ENCODE measurements around the gene PREP.
"Not testable (repeated sequence)": the region's sequence is repeated elsewhere in the genome, so short reads cannot be mapped to it uniquely, and the experiment has no call there.

PREP gene

GRCh38 chr6:105338350-105338983, 64.4 kb downstream of the PREP start:
- DNase-seq = not testable (repeated sequence)

- DNase-seq = no peak
These were observed 65.9 kb downstream of the PREP start for GRCh38 chr6:105336986-105337385.

- no peak for DNase-seq
These were observed 70.3 kb downstream of the PREP start for GRCh38 chr6:105332576-105332975.

- DNase-seq = no peak
These were observed 71.0 kb downstream of the PREP start for GRCh38 chr6:105331927-105332326.

- no peak for DNase-seq
These were observed 72.0 kb downstream of the PREP start for GRCh38 chr6:105330913-105331312.

GRCh38 chr6:105330364-105330763, 72.5 kb downstream of the PREP start:
- no peak for DNase-seq

- DNase-seq = no peak
These were observed 75.8 kb downstream of the PREP start for GRCh38 chr6:105326833-105327770.

- no peak for DNase-seq
These were observed 76.7 kb downstream of the PREP start for GRCh38 chr6:105326216-105326615.

- no peak for DNase-seq
These were observed 78.4 kb downstream of the PREP start for GRCh38 chr6:105324386-105324950.

GRCh38 chr6:105322499-105323225, 80.2 kb downstream of the PREP start:
- DNase-seq = no peak

GRCh38 chr6:105321728-105322127, 81.2 kb downstream of the PREP start:
- no peak for DNase-seq

GRCh38 chr6:105321207-105321606, 81.7 kb downstream of the PREP start:
- no peak for DNase-seq

- no peak for DNase-seq
These were observed 82.1 kb downstream of the PREP start for GRCh38 chr6:105320765-105321164.

GRCh38 chr6:105320271-105320670, 82.6 kb downstream of the PREP start:
- no peak for DNase-seq

GRCh38 chr6:105319331-105319730, 83.6 kb downstream of the PREP start:
- DNase-seq = no peak

- no peak for DNase-seq
These were observed 84.2 kb downstream of the PREP start for GRCh38 chr6:105318660-105319059.

GRCh38 chr6:105317607-105318533, 85.0 kb downstream of the PREP start:
- DNase-seq = peak; percentile 15

- no peak for DNase-seq
These were observed 89.7 kb downstream of the PREP start for GRCh38 chr6:105313211-105313610.

GRCh38 chr6:105310947-105311346, 91.9 kb downstream of the PREP start:
- no peak for DNase-seq

GRCh38 chr6:105310371-105310770, 92.5 kb downstream of the PREP start:
- no peak for DNase-seq

- DNase-seq = no peak
These were observed 94.0 kb downstream of the PREP start for GRCh38 chr6:105308840-105309239.

GRCh38 chr6:105305521-105305920, 97.4 kb downstream of the PREP start:
- no peak for DNase-seq
